Mesothelial cell of epicardium (in vitro differentiated cells): ENCODE results near the gene COL5A1. TPM values are rescaled to one million over a fixed set of nuclear protein-coding genes. Genes with fewer than 3 reads are reported as not detected.

ENCODE experiments used
- DNase-seq, 2 experiments: peaks; one replicate each; pipeline ENCODE4 v3.0.0; 2021; ENCODE audit warnings: low spot score in 2 of 2; ENCODE audit not compliant: unreplicated experiment in 2 of 2
- H3K27ac Mint-ChIP-seq: 2 replicates; pipeline ENCODE4 v1.8.0; 2021; ENCODE audit warnings: mixed read lengths
- H3K27me3 Mint-ChIP-seq: 2 replicates; pipeline ENCODE4 v1.8.0; 2021; ENCODE audit warnings: low read depth, mixed read lengths
- H3K36me3 Mint-ChIP-seq: 2 replicates; pipeline ENCODE4 v1.8.0; 2021; ENCODE audit warnings: mixed read lengths
- H3K4me1 Mint-ChIP-seq: 2 replicates; pipeline ENCODE4 v1.8.0; 2021; ENCODE audit warnings: mixed read lengths
- H3K4me3 Mint-ChIP-seq: 2 replicates; pipeline ENCODE4 v1.8.0; 2021; ENCODE audit warnings: mild to moderate bottlenecking, moderate library complexity, mixed read lengths
- H3K9me3 Mint-ChIP-seq: 2 replicates; pipeline ENCODE4 v1.8.0; 2021; ENCODE audit warnings: mixed read lengths
- CTCF ChIP-seq: fragments of 200-600 bp; sonication (generic); IDR thresholded peaks from one replicate; pipeline ENCODE4 v1.5.0; 2021; ENCODE audit warnings: antibody characterized with exemption; ENCODE audit not compliant: unreplicated experiment
- microRNA-seq: library from miRNA; unstranded; fragments of <30 nt; microRNA quantifications from one replicate; pipeline ENCODE4 v1.2.0, GENCODE V29; 2021; ENCODE audit warnings: inconsistent platforms, mixed read lengths
- total RNA-seq: library from RNA; stranded (reverse); gene quantifications from 3 replicates; pipeline ENCODE4 v1.2.1, GENCODE V29; 2021

The COL5A1 gene
- total RNA-seq, 1 donor from 2014 or later = 605 TPM

- Mint-ChIP-seq H3K36me3 (no peaks in the 10 kb centered on the region), H3K4me3 (no peak overlapping the region), H3K27ac (no peak overlapping the region), H3K4me1 (peaks cover 20% of the 10 kb centered on the region), H3K9me3 (no peaks in the 10 kb centered on the region), H3K27me3 (peaks cover 3% of the 10 kb centered on the region)
- TF ChIP-seq CTCF = no peak
- DNase-seq = peak in 1 of 2 experiments; percentile 17
Observed at GRCh38 chr9:134891713-134892112, 250.1 kb downstream of the COL5A1 start.

GRCh38 chr9:134892221-134892620, 250.6 kb downstream of the COL5A1 start:
- H3K4me3 Mint-ChIP-seq = no peak overlapping the region
- peaks cover 21% of the 10 kb centered on the region for H3K4me1 Mint-ChIP-seq
- DNase-seq = peak in 1 of 2 experiments; percentile 14
- peaks cover 2% of the 10 kb centered on the region for H3K27me3 Mint-ChIP-seq
- no peak for TF ChIP-seq CTCF
- H3K36me3 Mint-ChIP-seq = no peaks in the 10 kb centered on the region
- H3K27ac Mint-ChIP-seq = no peak overlapping the region
- no peaks in the 10 kb centered on the region for H3K9me3 Mint-ChIP-seq

- H3K27ac Mint-ChIP-seq = no peak overlapping the region
Observed at GRCh38 chr9:134892820-134893420, 251.3 kb downstream of the COL5A1 start.

More at GRCh38 chr9:134892820-134893420, 251.3 kb downstream of the COL5A1 start:
- peaks cover under 1% of the 10 kb centered on the region for H3K27me3 Mint-ChIP-seq
- no peak overlapping the region for H3K4me3 Mint-ChIP-seq
- no peak for TF ChIP-seq CTCF
- DNase-seq = peak in 1 of 2 experiments; percentile 24
- peaks cover 21% of the 10 kb centered on the region for H3K4me1 Mint-ChIP-seq
- no peaks in the 10 kb centered on the region for H3K9me3 Mint-ChIP-seq
- H3K36me3 Mint-ChIP-seq = no peaks in the 10 kb centered on the region

Small RNA genes lying within 50 kb of the gene (microRNA-seq; reads per million reads assigned to microRNA genes)
- gene MIR3689A = not detected
- gene MIR3689B = not detected
- gene MIR3689C = not detected
- gene MIR3689D1 = not detected
- gene MIR3689D2 = not detected
- gene MIR3689E = not detected
- gene MIR3689F = not detected

Other genes with a start within 250 kb of the COL5A1 start
- gene FCN2, start 239.0 kb downstream of the COL5A1 start, total RNA-seq = not detected in 3 replicates